ENCODE data around the gene NXN. TPM values are rescaled to one million over a fixed set of nuclear protein-coding genes. Genes with fewer than 3 reads are reported as not detected.

Gene NXN
- total and polyA plus RNA-seq, 9 donors: 5.5 to 34.8 (median 28.4) TPM

DNA sequence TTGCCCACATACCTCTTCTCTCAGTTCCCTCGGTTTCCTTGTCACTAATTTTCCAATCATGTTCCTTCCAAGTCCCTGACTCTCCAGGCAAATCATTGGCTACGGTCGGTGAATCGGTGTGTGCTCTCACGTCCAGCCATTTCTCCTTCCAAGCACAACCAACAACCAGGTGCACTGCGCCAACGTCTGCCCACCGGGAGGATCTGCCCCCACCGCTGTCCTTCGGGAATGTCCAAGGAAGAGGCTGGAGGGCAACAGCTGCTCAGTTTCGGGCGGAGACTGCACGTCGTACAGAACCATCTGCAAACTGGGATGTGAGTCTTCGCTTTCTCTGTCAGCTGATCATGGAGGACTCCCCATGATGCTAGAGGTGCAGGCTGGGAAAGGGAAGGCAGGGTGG lies 8.4 kb upstream of the NXN start:
- Histone ChIP-seq H3K4me1 (ENCODE audit: insufficient read depth) (no peaks in the 10 kb centered on the region), H3K36me3 (no peaks in the 10 kb centered on the region), H3K27me3 (no peaks in the 10 kb centered on the region), H3K9me3 (no peaks in the 10 kb centered on the region), H3K27ac (no peak overlapping the region), H3K4me3 (no peak overlapping the region)
- intact Hi-C loops (cut with DNase I): no loop called here
- TF ChIP-seq, protein P1, sequence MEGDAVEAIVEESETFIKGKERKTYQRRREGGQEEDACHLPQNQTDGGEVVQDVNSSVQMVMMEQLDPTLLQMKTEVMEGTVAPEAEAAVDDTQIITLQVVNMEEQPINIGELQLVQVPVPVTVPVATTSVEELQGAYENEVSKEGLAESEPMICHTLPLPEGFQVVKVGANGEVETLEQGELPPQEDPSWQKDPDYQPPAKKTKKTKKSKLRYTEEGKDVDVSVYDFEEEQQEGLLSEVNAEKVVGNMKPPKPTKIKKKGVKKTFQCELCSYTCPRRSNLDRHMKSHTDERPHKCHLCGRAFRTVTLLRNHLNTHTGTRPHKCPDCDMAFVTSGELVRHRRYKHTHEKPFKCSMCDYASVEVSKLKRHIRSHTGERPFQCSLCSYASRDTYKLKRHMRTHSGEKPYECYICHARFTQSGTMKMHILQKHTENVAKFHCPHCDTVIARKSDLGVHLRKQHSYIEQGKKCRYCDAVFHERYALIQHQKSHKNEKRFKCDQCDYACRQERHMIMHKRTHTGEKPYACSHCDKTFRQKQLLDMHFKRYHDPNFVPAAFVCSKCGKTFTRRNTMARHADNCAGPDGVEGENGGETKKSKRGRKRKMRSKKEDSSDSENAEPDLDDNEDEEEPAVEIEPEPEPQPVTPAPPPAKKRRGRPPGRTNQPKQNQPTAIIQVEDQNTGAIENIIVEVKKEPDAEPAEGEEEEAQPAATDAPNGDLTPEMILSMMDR (IDR thresholded peaks at IDR 0.05): no peak
- DNase-seq: no peak
- 84 to 94% (median 91%) methylated on average over 15 of the region's 15 CpGs for WGBS, 3 donors

DNA sequence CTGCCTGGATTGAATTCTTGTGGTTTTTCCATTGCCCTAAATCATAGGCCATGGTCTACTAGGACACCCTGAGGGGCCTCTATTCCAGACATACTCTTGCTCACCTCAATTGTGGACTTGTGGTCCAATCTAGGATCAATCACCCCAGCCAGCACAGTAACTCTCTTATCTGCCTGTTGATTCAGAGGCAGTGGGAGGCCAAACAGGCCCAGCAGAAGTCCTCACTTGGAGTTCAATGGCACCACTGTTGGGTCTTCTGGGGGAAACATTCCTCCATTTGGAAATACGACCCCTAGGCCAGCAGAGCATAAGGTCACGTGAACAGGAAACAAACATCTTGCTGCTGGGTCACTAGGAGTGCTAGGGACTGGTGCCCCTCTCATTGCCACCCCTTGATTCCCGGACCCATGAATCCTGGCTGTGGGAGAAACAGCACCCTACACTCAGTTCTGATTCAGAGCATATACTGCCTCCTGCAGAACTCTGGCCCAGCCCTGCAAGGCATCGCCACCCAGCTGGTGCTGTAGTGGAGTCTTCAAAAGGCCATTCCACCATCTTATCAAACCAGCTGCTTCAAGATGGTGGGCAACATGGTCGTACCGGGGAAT lies 6.8 kb upstream of the NXN start:
- Histone ChIP-seq H3K9me3 (no peaks in the 10 kb centered on the region), H3K27me3 (no peaks in the 10 kb centered on the region), H3K4me1 (ENCODE audit: insufficient read depth) (no peaks in the 10 kb centered on the region), H3K36me3 (no peaks in the 10 kb centered on the region), H3K27ac (no peak overlapping the region), H3K4me3 (no peak overlapping the region)
- intact Hi-C loops (cut with DNase I): no loop called here
- whole genome bisulfite sequencing, 3 donors: 86 to 90% (median 87%) methylated on average over 6 of the region's 6 CpGs
- no peak for DNase-seq
- no peak for TF ChIP-seq EP300 (IDR thresholded peaks at IDR 0.05)
- TF ChIP-seq, protein P1 (IDR thresholded peaks at IDR 0.05): no peak
- TF ChIP-seq POLR2A (IDR thresholded peaks at IDR 0.05): no peak

DNA sequence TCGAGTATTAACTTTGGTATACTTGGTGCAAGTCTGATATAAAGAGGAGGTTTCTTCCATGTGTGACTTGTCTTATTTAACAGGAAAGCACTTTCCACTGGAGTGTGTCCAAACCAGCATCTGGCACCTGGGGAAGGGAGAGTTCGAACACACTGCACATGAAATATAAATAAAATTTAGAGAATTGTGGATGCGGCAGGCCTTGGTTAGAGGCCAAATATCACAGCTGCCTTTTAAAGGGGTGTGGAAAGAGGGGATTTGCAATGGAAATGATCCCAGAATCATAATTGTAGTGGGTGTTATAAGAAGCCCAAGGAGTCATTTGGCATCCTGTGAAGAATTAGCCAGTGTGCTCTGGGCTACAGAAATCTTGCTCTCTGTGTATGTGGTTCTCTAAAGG lies 4.3 kb upstream of the NXN start:
- TF ChIP-seq, protein P1 (IDR thresholded peaks at IDR 0.05): no peak
- TF ChIP-seq EP300 (IDR thresholded peaks at IDR 0.05): no peak
- no peak for TF ChIP-seq POLR2A (IDR thresholded peaks at IDR 0.05)
- Histone ChIP-seq H3K4me1 (ENCODE audit: insufficient read depth) (no peaks in the 10 kb centered on the region), H3K9me3 (no peaks in the 10 kb centered on the region), H3K4me3 (no peak overlapping the region), H3K36me3 (no peaks in the 10 kb centered on the region), H3K27ac (no peak overlapping the region), H3K27me3 (no peaks in the 10 kb centered on the region)
- no peak for DNase-seq
- 10 to 18% (median 17%) methylated on average over 3 of the region's 3 CpGs for WGBS, 3 donors
- intact Hi-C loops (cut with DNase I): loop anchor here in 3 of 4 donors (5.0 kb wide), 4 partner anchors 107 to 202 kb away; partner anchors contain the start of genes GLOD4 (in 1 of the 3) and MRM3 (in 1 of the 3)

DNA sequence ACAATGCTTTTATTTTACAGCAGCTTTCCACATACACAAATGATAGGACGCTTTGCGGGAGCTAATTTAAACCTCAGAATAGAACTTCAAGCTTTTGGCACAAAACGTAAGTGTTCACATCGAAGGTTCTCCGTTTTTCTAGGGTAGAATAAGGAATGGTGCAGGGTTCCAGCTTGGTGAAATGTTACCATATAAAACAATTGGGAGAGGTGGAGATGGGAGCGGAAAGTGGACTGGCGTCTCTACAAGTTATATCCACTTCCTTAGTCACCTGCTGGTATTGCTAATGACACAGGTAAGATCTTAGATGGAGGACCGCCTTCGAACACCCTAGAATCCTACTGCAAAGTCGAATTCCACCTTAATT lies 1.7 kb upstream of the NXN start:
- H3K27ac ChIP-seq: no peak overlapping the region
- TF ChIP-seq POLR2A (IDR thresholded peaks at IDR 0.05) (no peak), EP300 (IDR thresholded peaks at IDR 0.05) (no peak)
- TF ChIP-seq, protein P1 (IDR thresholded peaks at IDR 0.05): no peak
- H3K4me3 ChIP-seq: no peak overlapping the region
- no peak for DNase-seq
- H3K36me3 ChIP-seq: no peaks in the 10 kb centered on the region
- intact Hi-C loops (cut with DNase I): loop anchor here (2.0 to 5.0 kb wide), 6 partner anchors 104 to 199 kb away; partner anchors contain the start of genes GLOD4 (in 1 of the 4) and MRM3 (in 1 of the 4)
- WGBS, 3 donors: 33 to 37% (median 34%) methylated on average over 10 of the region's 10 CpGs
- no peaks in the 10 kb centered on the region for H3K9me3 ChIP-seq
- no peaks in the 10 kb centered on the region for H3K27me3 ChIP-seq
- peaks cover 1% of the 10 kb centered on the region for H3K4me1 ChIP-seq (ENCODE audit: insufficient read depth)

Data from ovary (tissue), 9 donors.